Measurements from ENCODE around the gene PARP3.

PARP3 gene

DNA sequence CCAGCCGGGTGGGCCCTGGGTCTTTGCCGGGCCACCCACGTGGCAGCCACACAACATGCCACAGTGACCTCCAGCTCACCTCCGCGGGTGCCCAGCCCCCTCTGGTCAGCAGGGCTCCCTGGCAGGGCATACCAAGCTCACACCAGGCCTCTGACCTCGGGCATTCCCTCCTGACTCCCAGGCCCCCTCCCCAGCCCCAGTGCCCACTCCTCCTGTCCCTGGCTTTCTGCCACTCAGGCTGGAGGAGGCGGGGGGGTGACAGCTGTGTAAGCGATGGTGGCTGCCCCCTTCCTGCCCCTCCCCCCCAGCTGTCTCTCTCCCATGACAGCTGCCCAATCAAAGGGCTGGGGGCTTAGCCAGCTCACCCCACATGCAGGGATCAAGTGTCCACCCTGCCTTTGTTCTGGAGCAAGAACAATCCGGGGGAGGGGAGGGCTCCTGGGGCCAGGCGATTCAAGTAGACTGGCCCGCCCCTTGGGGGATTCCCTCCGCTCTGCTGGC lies 21.8 kb downstream of the PARP3 start:
- H3K36me3 Mint-ChIP-seq (ENCODE audit: low read depth), result peaks cover 20% of the 10 kb centered on the region
- H3K9me3 Mint-ChIP-seq, result no peaks in the 10 kb centered on the region
- peak overlapping the region; percentile 93 for H3K4me3 Mint-ChIP-seq
- peak; percentile 73 for DNase-seq
- H3K27me3 Mint-ChIP-seq (ENCODE audit: low read depth, poor library complexity), result no peaks in the 10 kb centered on the region
- TF ChIP-seq, protein P1, sequence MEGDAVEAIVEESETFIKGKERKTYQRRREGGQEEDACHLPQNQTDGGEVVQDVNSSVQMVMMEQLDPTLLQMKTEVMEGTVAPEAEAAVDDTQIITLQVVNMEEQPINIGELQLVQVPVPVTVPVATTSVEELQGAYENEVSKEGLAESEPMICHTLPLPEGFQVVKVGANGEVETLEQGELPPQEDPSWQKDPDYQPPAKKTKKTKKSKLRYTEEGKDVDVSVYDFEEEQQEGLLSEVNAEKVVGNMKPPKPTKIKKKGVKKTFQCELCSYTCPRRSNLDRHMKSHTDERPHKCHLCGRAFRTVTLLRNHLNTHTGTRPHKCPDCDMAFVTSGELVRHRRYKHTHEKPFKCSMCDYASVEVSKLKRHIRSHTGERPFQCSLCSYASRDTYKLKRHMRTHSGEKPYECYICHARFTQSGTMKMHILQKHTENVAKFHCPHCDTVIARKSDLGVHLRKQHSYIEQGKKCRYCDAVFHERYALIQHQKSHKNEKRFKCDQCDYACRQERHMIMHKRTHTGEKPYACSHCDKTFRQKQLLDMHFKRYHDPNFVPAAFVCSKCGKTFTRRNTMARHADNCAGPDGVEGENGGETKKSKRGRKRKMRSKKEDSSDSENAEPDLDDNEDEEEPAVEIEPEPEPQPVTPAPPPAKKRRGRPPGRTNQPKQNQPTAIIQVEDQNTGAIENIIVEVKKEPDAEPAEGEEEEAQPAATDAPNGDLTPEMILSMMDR (IDR thresholded peaks at IDR 0.05), result no peak
- peaks cover 66% of the 10 kb centered on the region for H3K4me1 Mint-ChIP-seq
- no peak overlapping the region for H3K27ac Mint-ChIP-seq

DNA sequence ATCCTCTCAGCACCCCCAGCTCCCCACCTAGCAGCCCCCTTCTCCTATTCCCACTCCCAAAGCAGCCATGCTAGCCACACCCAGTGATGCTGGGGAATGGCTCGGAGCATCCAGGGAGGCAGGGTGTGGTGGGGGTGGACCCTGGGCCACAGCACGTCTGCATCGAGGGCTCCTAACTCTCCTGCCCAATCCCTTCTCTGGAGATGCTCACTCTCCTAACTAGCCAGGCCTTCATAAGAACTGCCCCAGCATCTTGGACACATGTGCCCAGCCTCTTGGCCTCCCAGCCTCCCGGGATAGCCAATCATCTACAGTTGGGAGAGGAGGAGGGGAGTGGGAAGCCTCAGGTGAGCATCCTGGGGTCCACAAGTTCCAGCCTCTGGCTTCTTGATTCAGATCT lies 22.4 kb downstream of the PARP3 start:
- peaks cover 71% of the 10 kb centered on the region for H3K4me1 Mint-ChIP-seq
- no peaks in the 10 kb centered on the region for H3K27me3 Mint-ChIP-seq (ENCODE audit: low read depth, poor library complexity)
- peak overlapping the region; percentile 93 for H3K4me3 Mint-ChIP-seq
- peaks cover 20% of the 10 kb centered on the region for H3K36me3 Mint-ChIP-seq (ENCODE audit: low read depth)
- no peak overlapping the region for H3K27ac Mint-ChIP-seq
- TF ChIP-seq, protein P1 (IDR thresholded peaks at IDR 0.05), result no peak
- DNase-seq, result no peak
- no peaks in the 10 kb centered on the region for H3K9me3 Mint-ChIP-seq

DNA sequence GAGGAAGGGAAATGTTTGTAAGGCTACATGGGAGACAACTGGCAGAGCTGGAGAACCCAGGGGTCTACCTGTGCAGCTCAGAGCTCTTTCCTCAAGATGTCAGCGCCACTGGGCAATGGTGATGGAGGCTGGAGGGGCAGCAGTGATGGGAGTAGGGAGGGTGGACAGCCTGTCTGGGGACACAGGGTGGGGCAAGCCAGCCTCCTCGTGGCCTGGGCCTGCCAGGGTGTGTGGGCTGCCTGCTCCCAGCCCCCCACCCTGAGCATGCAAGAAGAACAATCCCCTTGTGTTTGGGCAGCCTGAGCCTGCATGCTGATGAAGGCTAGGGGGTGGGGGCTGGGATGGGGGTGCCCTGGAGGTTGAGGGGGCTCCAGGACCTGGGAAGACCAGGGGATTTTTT lies 23.9 kb downstream of the PARP3 start:
- Mint-ChIP-seq H3K4me3 (peak overlapping the region; percentile 93), H3K27ac (peak overlapping the region; percentile 85), H3K4me1 (peaks cover 84% of the 10 kb centered on the region)

DNA sequence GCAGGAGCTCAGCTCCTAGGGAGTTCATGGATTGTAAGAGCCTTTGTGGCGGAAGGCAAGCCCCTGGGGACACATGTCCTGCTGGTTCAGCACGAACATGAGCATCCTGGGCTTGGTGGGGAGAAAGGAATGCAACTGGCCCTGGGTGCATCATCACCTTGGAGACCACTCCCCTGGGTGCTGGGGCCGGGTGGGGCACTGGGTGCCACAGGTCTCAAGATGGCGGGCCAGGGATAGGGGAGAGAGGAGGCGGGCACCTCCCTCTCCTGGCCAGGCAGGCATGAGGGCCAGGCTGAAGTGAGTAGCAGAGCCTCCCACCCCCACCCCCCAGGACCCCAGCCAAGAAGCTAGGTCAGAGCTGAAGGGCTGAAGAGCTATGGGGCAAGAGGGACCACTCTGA lies 24.3 kb downstream of the PARP3 start:
- Mint-ChIP-seq H3K27ac (peak overlapping the region; percentile 91), H3K36me3 (ENCODE audit: low read depth) (peaks cover 6% of the 10 kb centered on the region), H3K4me3 (peak overlapping the region; percentile 93), H3K4me1 (peaks cover 84% of the 10 kb centered on the region), H3K27me3 (ENCODE audit: low read depth, poor library complexity) (no peaks in the 10 kb centered on the region), H3K9me3 (no peaks in the 10 kb centered on the region)
- DNase-seq, result no peak
- TF ChIP-seq, protein P1 (IDR thresholded peaks at IDR 0.05), result no peak

More for the DNA sequence above, 23.9 kb downstream of the PARP3 start:
- H3K9me3 Mint-ChIP-seq, result no peaks in the 10 kb centered on the region
- no peaks in the 10 kb centered on the region for H3K27me3 Mint-ChIP-seq (ENCODE audit: low read depth, poor library complexity)
- H3K36me3 Mint-ChIP-seq (ENCODE audit: low read depth), result peaks cover 11% of the 10 kb centered on the region
- no peak for DNase-seq
- TF ChIP-seq, protein P1 (IDR thresholded peaks at IDR 0.05), result no peak

DNA sequence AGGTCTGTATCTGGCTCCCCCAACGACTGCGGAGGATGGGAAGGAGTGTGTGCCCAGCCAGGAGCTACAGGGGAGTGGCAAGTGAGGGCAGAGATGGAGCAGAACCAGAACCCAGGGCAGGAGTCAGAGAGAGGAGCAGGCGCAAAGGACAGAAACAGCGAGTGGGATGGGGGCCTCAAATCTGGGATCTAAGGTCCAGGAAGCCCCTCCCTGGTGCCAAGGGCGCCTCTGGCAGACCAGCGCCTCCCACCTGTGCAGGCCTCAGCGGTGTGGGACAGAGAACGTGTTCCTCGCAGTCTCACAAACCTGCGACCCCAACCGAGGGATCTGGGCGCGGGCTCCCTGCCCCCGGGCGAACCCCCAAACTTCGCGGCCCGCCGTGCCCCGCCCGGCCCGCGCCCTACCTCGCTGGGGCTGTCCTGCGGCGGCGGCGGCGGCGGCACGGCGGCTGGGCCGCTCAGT lies 24.8 kb downstream of the PARP3 start:
- no peaks in the 10 kb centered on the region for H3K9me3 Mint-ChIP-seq
- H3K27ac Mint-ChIP-seq, result peak overlapping the region; percentile 91
- peaks cover 1% of the 10 kb centered on the region for H3K36me3 Mint-ChIP-seq (ENCODE audit: low read depth)
- no peak for DNase-seq
- H3K4me3 Mint-ChIP-seq, result peak overlapping the region; percentile 93
- H3K4me1 Mint-ChIP-seq, result peaks cover 79% of the 10 kb centered on the region
- no peaks in the 10 kb centered on the region for H3K27me3 Mint-ChIP-seq (ENCODE audit: low read depth, poor library complexity)
- TF ChIP-seq, protein P1 (IDR thresholded peaks at IDR 0.05), result no peak
